IPS-NIHi11 (cell line): ENCODE measurements around the gene EXOSC6.
"Not testable (repeated sequence)": the region's sequence is repeated elsewhere in the genome, so short reads cannot be mapped to it uniquely, and the experiment has no call there.

Experiments used
- DNase-seq: peaks from one replicate; pipeline ENCODE4 v3.0.0; 2012; ENCODE audit warnings: mixed read lengths, low spot score

Gene EXOSC6

GRCh38 chr16:70198230-70198629 lies 53.5 kb downstream of the EXOSC6 start:
- DNase-seq, result not testable (repeated sequence)

- not testable (repeated sequence) for DNase-seq
These were observed 54.1 kb downstream of the EXOSC6 start for GRCh38 chr16:70197611-70198010.
